ENCODE measurements around the gene PREB. TPM values are rescaled to one million over a fixed set of nuclear protein-coding genes. Genes with fewer than 3 reads are reported as not detected.

Gene PREB
- total RNA-seq, 4 donors from 2014 or later, result 40.0 to 55.3 (median 47.1) TPM

DNA sequence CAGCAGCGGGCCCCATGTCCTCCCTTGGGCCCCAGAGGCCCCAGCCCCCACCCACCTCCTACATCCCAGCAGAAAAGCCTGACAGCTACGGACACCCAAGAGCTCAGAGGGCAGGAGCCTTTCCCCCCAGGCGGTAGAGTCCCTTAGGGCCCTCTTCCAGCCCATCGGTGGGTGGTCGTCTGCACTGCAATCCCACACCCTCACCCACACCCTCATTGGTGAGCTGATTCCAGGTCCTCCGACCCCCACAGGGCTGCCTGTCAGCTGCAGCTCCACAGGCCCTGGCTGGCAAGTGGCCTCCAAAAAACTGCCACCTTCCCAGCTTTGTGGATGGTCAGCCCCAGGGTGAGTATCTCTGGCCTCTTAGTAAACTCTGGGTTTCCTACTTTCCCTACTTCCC is 24.8 kb upstream of the PREB start:
- H3K27ac ChIP-seq, result no peak overlapping the region
- H3K4me1 ChIP-seq, result no peaks in the 10 kb centered on the region
- no peaks in the 10 kb centered on the region for H3K36me3 ChIP-seq
- no CpG with 5 or more reads among the region's 6 CpGs for WGBS
- H3K9me3 ChIP-seq, result no peaks in the 10 kb centered on the region
- DNase-seq (ENCODE audit: low spot score in 2 of 2), result peak in 1 of 2 donors; percentile 19
- no peaks in the 10 kb centered on the region for H3K27me3 ChIP-seq
- no peak for TF ChIP-seq EP300 (IDR thresholded peaks at IDR 0.05)
- no peak for TF ChIP-seq POLR2A (IDR thresholded peaks at IDR 0.05)
- no peak for TF ChIP-seq POLR2AphosphoS5 (IDR thresholded peaks at IDR 0.05)
- TF ChIP-seq, protein P1, sequence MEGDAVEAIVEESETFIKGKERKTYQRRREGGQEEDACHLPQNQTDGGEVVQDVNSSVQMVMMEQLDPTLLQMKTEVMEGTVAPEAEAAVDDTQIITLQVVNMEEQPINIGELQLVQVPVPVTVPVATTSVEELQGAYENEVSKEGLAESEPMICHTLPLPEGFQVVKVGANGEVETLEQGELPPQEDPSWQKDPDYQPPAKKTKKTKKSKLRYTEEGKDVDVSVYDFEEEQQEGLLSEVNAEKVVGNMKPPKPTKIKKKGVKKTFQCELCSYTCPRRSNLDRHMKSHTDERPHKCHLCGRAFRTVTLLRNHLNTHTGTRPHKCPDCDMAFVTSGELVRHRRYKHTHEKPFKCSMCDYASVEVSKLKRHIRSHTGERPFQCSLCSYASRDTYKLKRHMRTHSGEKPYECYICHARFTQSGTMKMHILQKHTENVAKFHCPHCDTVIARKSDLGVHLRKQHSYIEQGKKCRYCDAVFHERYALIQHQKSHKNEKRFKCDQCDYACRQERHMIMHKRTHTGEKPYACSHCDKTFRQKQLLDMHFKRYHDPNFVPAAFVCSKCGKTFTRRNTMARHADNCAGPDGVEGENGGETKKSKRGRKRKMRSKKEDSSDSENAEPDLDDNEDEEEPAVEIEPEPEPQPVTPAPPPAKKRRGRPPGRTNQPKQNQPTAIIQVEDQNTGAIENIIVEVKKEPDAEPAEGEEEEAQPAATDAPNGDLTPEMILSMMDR (IDR thresholded peaks at IDR 0.05), result no peak
- no peak overlapping the region for H3K4me3 ChIP-seq

DNA sequence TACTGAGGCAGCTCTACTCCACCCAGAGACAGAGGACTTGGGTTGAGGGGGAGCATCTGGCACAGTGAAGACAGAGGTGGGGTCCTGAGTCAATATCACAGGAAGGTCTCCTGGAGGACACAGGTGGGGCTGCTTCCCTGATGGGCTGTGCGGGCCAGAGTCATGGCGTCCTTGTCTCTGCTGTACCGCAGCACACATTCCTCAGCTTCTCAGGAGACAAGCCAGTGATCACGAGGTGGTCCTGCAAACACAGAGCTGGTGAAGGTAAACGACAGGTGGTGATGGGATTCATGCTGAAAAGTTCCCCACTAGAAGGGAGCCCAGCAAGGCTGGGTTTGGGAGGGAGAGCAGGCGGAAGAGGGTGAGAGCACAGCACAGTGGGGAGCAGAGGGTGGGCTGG is 24.0 kb upstream of the PREB start:
- Histone ChIP-seq H3K27ac (no peak overlapping the region), H3K27me3 (no peaks in the 10 kb centered on the region), H3K36me3 (no peaks in the 10 kb centered on the region), H3K4me3 (no peak overlapping the region), H3K9me3 (no peaks in the 10 kb centered on the region), H3K4me1 (no peaks in the 10 kb centered on the region)
- DNase-seq (ENCODE audit: low spot score in 2 of 2), result peak in 1 of 2 donors; percentile 20
- WGBS, result 86% methylated on average over 6 of the region's 6 CpGs
- TF ChIP-seq, protein P1 (IDR thresholded peaks at IDR 0.05), result no peak
- TF ChIP-seq POLR2A (IDR thresholded peaks at IDR 0.05) (no peak), EP300 (IDR thresholded peaks at IDR 0.05) (no peak), POLR2AphosphoS5 (IDR thresholded peaks at IDR 0.05) (no peak)

DNA sequence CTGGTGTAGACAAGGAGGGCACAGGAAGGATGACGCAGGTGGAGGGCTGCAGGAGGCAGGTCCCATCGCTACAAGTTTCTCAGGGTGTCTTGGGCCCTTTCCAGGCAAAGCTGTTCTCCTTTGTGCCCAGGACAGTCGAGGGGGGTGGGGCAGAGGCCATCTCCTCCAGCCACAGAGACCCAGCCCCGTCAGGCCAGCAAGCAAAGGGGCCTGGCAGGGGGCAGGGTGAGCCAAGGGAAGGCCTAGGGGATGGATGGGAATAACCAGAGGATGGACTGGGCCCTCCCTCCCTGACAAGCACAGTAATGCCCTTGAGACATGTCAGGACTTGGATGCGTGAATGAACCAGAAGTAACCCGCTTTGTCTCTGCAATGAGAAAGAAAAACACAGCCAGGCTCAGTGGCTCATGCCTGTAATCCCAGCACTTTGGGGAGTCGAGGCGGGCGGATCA is 20.7 kb upstream of the PREB start:
- Histone ChIP-seq H3K36me3 (no peaks in the 10 kb centered on the region), H3K9me3 (no peaks in the 10 kb centered on the region), H3K27me3 (no peaks in the 10 kb centered on the region), H3K4me3 (no peak overlapping the region), H3K4me1 (no peaks in the 10 kb centered on the region), H3K27ac (no peak overlapping the region)
- TF ChIP-seq EP300 (IDR thresholded peaks at IDR 0.05), result no peak
- TF ChIP-seq POLR2A (IDR thresholded peaks at IDR 0.05), result no peak
- TF ChIP-seq POLR2AphosphoS5 (IDR thresholded peaks at IDR 0.05), result no peak
- TF ChIP-seq, protein P1 (IDR thresholded peaks at IDR 0.05), result no peak
- 61% methylated on average over 9 of the region's 9 CpGs for WGBS
- DNase-seq (ENCODE audit: low spot score in 2 of 2), result peak in 1 of 2 donors; percentile 51

DNA sequence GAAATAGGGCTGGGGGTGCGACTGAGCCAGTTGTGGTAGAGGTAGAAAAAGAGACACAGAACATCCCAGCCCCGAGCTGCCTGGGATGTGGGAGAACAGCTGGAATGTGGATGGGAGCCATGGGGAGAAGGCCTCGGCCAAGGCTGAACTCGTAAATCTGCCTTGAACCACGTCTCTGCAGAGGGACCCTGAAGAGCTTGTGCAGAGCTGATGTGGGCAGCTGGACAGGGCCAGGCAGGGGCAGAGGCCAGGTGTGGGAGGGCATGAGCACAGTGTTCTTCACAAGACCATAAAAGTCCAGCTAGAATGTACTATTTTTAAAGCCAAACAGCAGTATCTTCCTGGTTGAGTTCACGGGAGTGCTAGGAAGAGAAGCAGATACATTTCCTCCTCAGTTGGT is 20.1 kb upstream of the PREB start:
- Histone ChIP-seq H3K27ac (no peak overlapping the region), H3K27me3 (no peaks in the 10 kb centered on the region), H3K4me3 (no peak overlapping the region), H3K36me3 (no peaks in the 10 kb centered on the region), H3K9me3 (no peaks in the 10 kb centered on the region), H3K4me1 (no peaks in the 10 kb centered on the region)
- DNase-seq (ENCODE audit: low spot score in 2 of 2), result peak in 1 of 2 donors; percentile 48
- 70% methylated on average over 6 of the region's 6 CpGs for WGBS
- TF ChIP-seq EP300 (IDR thresholded peaks at IDR 0.05) (no peak), POLR2A (IDR thresholded peaks at IDR 0.05) (no peak), POLR2AphosphoS5 (IDR thresholded peaks at IDR 0.05) (no peak)
- TF ChIP-seq, protein P1 (IDR thresholded peaks at IDR 0.05), result no peak

DNA sequence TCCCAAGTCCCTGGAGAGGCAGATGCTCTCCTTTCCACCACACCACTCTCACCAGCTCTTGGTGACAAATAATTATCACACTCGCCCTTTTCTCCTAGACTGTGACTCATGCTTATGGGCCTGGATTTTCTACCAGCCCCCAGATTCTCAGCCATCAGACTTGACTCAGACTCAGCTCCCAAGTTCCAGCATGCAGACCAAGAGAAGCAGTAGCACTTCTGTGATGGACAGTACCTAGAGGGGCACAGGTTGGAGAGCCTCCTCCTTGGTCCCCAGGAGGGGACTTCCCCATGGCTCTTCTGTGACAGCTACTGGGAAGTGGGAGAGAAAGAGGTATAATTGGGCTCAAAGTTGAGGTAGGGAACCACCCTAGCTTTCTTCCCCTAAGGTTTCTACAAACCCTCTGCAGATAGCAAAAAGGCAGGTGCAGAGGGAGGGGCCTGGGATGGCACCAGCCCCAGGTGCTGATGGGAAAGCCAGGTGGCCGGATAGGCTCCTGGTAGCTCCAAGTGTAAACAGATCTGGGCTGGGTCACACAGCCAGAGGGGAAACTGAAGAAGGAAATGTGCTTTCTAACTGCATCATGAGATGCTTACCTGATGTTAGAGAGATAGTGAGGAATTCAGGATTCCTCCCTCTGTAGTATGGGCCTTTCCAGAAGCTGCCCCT is 18.5 kb upstream of the PREB start:
- Histone ChIP-seq H3K27me3 (peaks cover 3% of the 10 kb centered on the region), H3K9me3 (no peaks in the 10 kb centered on the region), H3K4me3 (no peak overlapping the region), H3K27ac (no peak overlapping the region), H3K36me3 (no peaks in the 10 kb centered on the region), H3K4me1 (no peaks in the 10 kb centered on the region)
- TF ChIP-seq POLR2AphosphoS5 (IDR thresholded peaks at IDR 0.05), result no peak
- TF ChIP-seq, protein P1 (IDR thresholded peaks at IDR 0.05), result no peak
- TF ChIP-seq EP300 (IDR thresholded peaks at IDR 0.05), result no peak
- TF ChIP-seq POLR2A (IDR thresholded peaks at IDR 0.05), result no peak
- WGBS, result 67% methylated on average over 2 of the region's 2 CpGs
- peak in 1 of 2 donors; percentile 11 for DNase-seq (ENCODE audit: low spot score in 2 of 2)
